Loucy (cell line): ENCODE data around the gene RPL29.
A peak's percentile ranks its signal among the peaks of the same experiment; 100 is the strongest.

Experiments
- H2AFZ ChIP-seq: fragments of 200-600 bp; sonication (generic); 2 replicates; pipeline ENCODE4 v1.6.0; 2016; ENCODE audit warnings: antibody characterized with exemption, mild to moderate bottlenecking, low read length, moderate library complexity
- H3F3A ChIP-seq: fragments of 200-600 bp; 2 replicates; pipeline ENCODE4 v1.6.0; 2016; ENCODE audit warnings: antibody characterized with exemption, low read depth, mild to moderate bottlenecking
- H3K27me3 ChIP-seq: fragments of 200-600 bp; sonication (generic); 2 replicates; pipeline ENCODE4 v1.6.1; 2014; ENCODE audit warnings: low read length, mild to moderate bottlenecking; ENCODE audit not compliant: insufficient read depth, poor library complexity, severe bottlenecking
- H3K36me3 ChIP-seq: fragments of 200-600 bp; sonication (generic); 2 replicates; pipeline ENCODE4 v1.6.1; 2016; ENCODE audit warnings: low read length; ENCODE audit not compliant: insufficient read depth
- H3K4me1 ChIP-seq: fragments of 200-600 bp; sonication (generic); 2 replicates; pipeline ENCODE4 v1.5.1; 2014; ENCODE audit warnings: low read length, mild to moderate bottlenecking; ENCODE audit not compliant: insufficient read depth, poor library complexity, severe bottlenecking
- H3K4me2 ChIP-seq: fragments of 200-600 bp; sonication (generic); 2 replicates; pipeline ENCODE4 v1.6.0; 2014; ENCODE audit warnings: antibody characterized with exemption, low read length, low read depth, mild to moderate bottlenecking; ENCODE audit not compliant: poor library complexity, severe bottlenecking
- H3K4me3 ChIP-seq: fragments of 200-600 bp; sonication (generic); 2 replicates; pipeline ENCODE4 v1.5.1; 2014; ENCODE audit warnings: low read length, mild to moderate bottlenecking, mixed read lengths; ENCODE audit not compliant: poor library complexity, severe bottlenecking
- H3K79me2 ChIP-seq: fragments of 200-600 bp; sonication (generic); 2 replicates; pipeline ENCODE4 v1.6.1; 2014; ENCODE audit warnings: low read length; ENCODE audit not compliant: insufficient read depth
- H3K9ac ChIP-seq: fragments of 200-600 bp; sonication (generic); 2 replicates; pipeline ENCODE4 v1.6.0; 2014; ENCODE audit warnings: mild to moderate bottlenecking, low read depth, low read length, moderate library complexity; ENCODE audit not compliant: poor library complexity, severe bottlenecking
- H3K9me2 ChIP-seq: fragments of 200-600 bp; sonication (generic); replicated peaks from 2 replicates; pipeline ENCODE4 v1.6.1; 2016; ENCODE audit warnings: low read depth, low read length, mixed read lengths
- H3K9me3 ChIP-seq: fragments of 200-600 bp; sonication (generic); 2 replicates; pipeline ENCODE4 v1.6.1; 2014; ENCODE audit warnings: mild to moderate bottlenecking, antibody characterized with exemption, low read length, low read depth; ENCODE audit not compliant: insufficient read depth
- H4K20me1 ChIP-seq: fragments of 200-600 bp; sonication (generic); 2 replicates; pipeline ENCODE4 v1.6.0; 2014; ENCODE audit warnings: antibody characterized with exemption, low read length, mild to moderate bottlenecking; ENCODE audit not compliant: insufficient read depth, poor library complexity, severe bottlenecking
- CTCF ChIP-seq: fragments of 200-600 bp; sonication (generic); conservative IDR thresholded peaks from 2 replicates; pipeline ENCODE4 v1.5.1; 2014; ENCODE audit warnings: mild to moderate bottlenecking, antibody characterized with exemption, low read length
- EZH2phosphoT487 ChIP-seq: fragments of 200-600 bp; IDR thresholded peaks from 2 replicates; pipeline ENCODE4 v1.6.1; 2018; ENCODE audit warnings: antibody characterized with exemption, mild to moderate bottlenecking, moderate library complexity, borderline replicate concordance

RPL29 gene

GRCh38 chr3:52007291-52007690 is 11.6 kb upstream of the RPL29 start:
- H3K9me2 ChIP-seq: no peaks in the 10 kb centered on the region
- H3K79me2 ChIP-seq: no peaks in the 10 kb centered on the region
- H2AFZ ChIP-seq: no peak overlapping the region
- H3K4me2 ChIP-seq: no peak overlapping the region
- H3K9ac ChIP-seq: no peak overlapping the region
- peaks cover 15% of the 10 kb centered on the region for H3K4me1 ChIP-seq
- no peaks in the 10 kb centered on the region for H3F3A ChIP-seq
- H3K4me3 ChIP-seq: no peak overlapping the region
- no peaks in the 10 kb centered on the region for H4K20me1 ChIP-seq
- TF ChIP-seq CTCF: no peak
- TF ChIP-seq EZH2phosphoT487: no peak
- no peaks in the 10 kb centered on the region for H3K27me3 ChIP-seq
- no peaks in the 10 kb centered on the region for H3K9me3 ChIP-seq
- H3K36me3 ChIP-seq: no peaks in the 10 kb centered on the region

GRCh38 chr3:52006820-52007133 is 11.1 kb upstream of the RPL29 start:
- TF ChIP-seq CTCF (no peak), EZH2phosphoT487 (no peak)
- no peaks in the 10 kb centered on the region for H3K9me3 ChIP-seq
- H3K4me1 ChIP-seq: peaks cover 15% of the 10 kb centered on the region
- no peak overlapping the region; the same call in 1 of the 2 replicates for H2AFZ ChIP-seq
- no peaks in the 10 kb centered on the region for H4K20me1 ChIP-seq
- no peaks in the 10 kb centered on the region for H3K79me2 ChIP-seq
- H3K36me3 ChIP-seq: no peaks in the 10 kb centered on the region
- no peaks in the 10 kb centered on the region for H3K9me2 ChIP-seq
- no peak overlapping the region for H3K4me3 ChIP-seq
- no peaks in the 10 kb centered on the region for H3K27me3 ChIP-seq
- no peak overlapping the region for H3K4me2 ChIP-seq
- peak overlapping the region; percentile 47 for H3K9ac ChIP-seq
- no peaks in the 10 kb centered on the region for H3F3A ChIP-seq

- Histone ChIP-seq H3K9ac (peak overlapping the region; percentile 47), H2AFZ (peak overlapping the region; percentile 33; the same call in 1 of the 2 replicates), H3K4me1 (peaks cover 15% of the 10 kb centered on the region), H3K4me3 (no peak overlapping the region), H3K79me2 (no peaks in the 10 kb centered on the region), H3K4me2 (no peak overlapping the region), H3K27me3 (no peaks in the 10 kb centered on the region), H3K9me2 (no peaks in the 10 kb centered on the region), H4K20me1 (no peaks in the 10 kb centered on the region), H3F3A (no peaks in the 10 kb centered on the region), H3K9me3 (no peaks in the 10 kb centered on the region), H3K36me3 (no peaks in the 10 kb centered on the region)
- TF ChIP-seq EZH2phosphoT487: no peak
- TF ChIP-seq CTCF: no peak
These were observed 10.5 kb upstream of the RPL29 start for GRCh38 chr3:52006017-52006819.
